ENCODE measurements around the gene KIFC1.

KIFC1 gene

GRCh38 chr6:33445119-33445603 is 53.5 kb downstream of the KIFC1 start:
- DNase-seq, result no peak

- DNase-seq, result no peak
These were observed 54.7 kb downstream of the KIFC1 start for GRCh38 chr6:33446356-33446755.

GRCh38 chr6:33450434-33450833 is 58.8 kb downstream of the KIFC1 start:
- DNase-seq, result no peak

- no peak for DNase-seq
These were observed 60.0 kb downstream of the KIFC1 start for GRCh38 chr6:33451606-33452005.

- no peak for DNase-seq
These were observed 60.9 kb downstream of the KIFC1 start for GRCh38 chr6:33452496-33452895.

- DNase-seq, result no peak
These were observed 61.9 kb downstream of the KIFC1 start for GRCh38 chr6:33453393-33454008.

- DNase-seq, result peak; percentile 94
These were observed 62.7 kb downstream of the KIFC1 start, which contains the start of gene ZBTB9 for GRCh38 chr6:33454009-33454946. Gene ZBTB9 (plus strand): TSS chr6:33454576. CDS start chr6:33455101, 525 bp downstream.

- no peak for DNase-seq
These were observed 63.4 kb downstream of the KIFC1 start for GRCh38 chr6:33455051-33455450.

- DNase-seq, result no peak
These were observed 64.5 kb downstream of the KIFC1 start for GRCh38 chr6:33456156-33456555.

GRCh38 chr6:33458676-33459075 is 67.1 kb downstream of the KIFC1 start:
- no peak for DNase-seq

GRCh38 chr6:33459226-33459625 is 67.6 kb downstream of the KIFC1 start:
- DNase-seq, result no peak
